Measurements from ENCODE around the gene SCART1.

DNA sequence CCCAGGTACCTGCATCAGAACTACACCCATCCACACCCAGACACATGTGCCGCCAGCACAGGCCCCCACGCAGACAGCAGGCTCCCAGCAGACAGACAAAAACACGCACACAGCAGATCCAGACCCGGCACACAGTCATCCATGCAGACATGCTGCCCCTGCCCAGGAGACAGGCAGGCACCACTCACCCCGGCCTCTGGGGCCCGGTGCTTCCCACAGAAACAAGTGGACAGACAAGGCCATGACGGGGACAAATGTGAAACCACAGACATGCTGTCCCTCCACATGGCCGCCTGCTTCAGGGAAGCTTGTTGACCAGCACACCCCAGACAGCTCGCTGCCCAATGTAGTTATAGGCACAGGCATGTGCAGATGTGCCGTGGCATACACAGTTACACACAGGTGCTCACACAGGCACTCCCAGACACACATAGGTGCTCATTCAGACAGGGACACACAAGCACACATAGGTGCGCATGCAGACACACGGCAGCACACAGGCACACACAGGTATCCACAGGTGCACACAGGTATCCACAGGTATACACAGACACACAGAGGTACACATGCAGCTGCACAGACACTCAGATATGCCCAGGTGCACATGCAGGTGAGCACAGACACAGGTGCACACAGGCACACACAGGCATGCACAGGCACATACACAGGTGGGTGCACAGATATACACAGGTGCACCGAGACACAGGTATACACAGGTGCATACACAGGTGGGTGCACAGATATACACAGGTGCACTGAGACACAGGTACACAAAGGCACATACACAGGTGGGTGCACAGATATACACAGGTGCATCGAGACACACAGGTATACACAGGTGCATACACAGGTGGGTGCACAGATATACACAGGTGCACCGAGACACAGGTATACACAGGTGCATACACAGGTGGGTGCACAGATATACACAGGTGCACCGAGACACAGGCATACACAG is 10.5 kb upstream of the SCART1 start:
- TF ChIP-seq EP300 (IDR thresholded peaks at IDR 0.05) (no peak), POLR2A (IDR thresholded peaks at IDR 0.05) (no peak)
- TF ChIP-seq, protein P1, sequence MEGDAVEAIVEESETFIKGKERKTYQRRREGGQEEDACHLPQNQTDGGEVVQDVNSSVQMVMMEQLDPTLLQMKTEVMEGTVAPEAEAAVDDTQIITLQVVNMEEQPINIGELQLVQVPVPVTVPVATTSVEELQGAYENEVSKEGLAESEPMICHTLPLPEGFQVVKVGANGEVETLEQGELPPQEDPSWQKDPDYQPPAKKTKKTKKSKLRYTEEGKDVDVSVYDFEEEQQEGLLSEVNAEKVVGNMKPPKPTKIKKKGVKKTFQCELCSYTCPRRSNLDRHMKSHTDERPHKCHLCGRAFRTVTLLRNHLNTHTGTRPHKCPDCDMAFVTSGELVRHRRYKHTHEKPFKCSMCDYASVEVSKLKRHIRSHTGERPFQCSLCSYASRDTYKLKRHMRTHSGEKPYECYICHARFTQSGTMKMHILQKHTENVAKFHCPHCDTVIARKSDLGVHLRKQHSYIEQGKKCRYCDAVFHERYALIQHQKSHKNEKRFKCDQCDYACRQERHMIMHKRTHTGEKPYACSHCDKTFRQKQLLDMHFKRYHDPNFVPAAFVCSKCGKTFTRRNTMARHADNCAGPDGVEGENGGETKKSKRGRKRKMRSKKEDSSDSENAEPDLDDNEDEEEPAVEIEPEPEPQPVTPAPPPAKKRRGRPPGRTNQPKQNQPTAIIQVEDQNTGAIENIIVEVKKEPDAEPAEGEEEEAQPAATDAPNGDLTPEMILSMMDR (IDR thresholded peaks at IDR 0.05), result no peak

Data from gastroesophageal sphincter (tissue), 3 donors.